ENCODE data around the gene PPP1R16B.

The PPP1R16B gene

DNA sequence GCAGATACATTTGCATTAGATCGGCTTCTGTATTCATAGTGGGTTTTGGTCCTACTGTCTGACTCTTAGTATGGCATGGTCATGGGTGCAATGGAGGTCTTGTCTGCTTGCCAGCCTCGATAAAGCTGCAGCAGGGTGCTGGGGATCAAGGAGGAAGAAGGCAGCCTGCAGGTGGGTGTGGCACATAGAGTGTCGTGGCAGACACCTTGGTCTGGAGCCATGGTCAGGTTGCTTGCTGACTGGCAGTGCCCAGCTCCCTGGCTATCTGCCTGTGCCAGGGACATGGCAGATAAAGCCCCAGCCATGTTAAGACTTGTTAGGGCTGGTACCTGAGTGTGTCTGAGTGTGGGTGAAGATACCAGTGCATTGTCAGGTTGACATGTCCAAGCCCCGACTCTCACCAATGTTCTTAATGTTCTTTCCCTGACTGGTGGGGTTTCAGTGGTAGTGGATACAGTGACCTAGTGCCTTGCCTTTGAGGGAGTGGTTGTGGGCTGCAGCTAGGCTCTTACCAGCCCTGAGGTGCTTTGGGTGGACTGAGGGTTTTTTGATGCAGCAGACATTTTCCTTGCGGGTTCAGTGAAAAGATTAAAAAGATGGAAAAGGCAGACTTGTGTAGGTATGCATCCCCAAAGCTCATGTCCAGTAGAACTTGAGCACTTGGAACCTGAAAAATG lies 122.5 kb downstream of the PPP1R16B start:
- no peak for DNase-seq (ENCODE audit: extremely low read depth in 1 of 2, low read depth in 1 of 2)

DNA sequence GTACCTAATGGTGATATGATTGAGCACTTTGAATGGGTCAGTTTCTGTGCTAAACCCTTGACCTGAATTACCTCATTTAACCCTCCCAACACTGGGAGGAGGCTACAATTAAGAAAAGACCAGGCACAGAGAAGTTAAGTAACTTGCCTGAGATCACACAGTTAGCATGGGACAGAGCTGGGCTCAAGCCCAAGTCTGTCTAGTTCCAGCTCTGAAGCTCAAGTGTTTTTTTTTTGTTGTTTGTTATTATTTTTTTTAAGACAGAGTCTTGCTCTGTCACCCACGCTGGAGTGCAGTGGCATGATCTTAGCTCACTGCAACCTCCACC lies 124.7 kb downstream of the PPP1R16B start:
- DNase-seq (ENCODE audit: extremely low read depth in 1 of 2, low read depth in 1 of 2), result no peak

DNA sequence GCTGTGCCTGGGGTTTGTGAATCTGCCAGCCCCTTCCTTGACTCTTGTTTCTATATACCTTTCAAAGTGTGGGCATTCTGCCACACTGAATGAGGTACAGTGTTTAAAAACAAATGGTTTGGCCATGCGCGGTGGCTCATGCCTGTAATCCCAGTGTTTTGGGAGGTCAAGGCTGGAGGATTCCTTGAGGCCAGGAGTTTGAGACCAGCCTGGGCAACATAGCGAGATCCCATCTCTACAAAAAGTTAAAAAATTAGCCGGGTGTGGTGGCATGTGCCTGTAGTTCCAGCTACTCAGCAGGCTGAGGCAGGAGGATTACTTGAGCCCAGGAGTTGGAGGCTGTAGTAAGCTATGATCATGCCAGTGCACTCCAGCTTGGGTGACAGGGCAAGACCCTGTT lies 126.5 kb downstream of the PPP1R16B start:
- DNase-seq (ENCODE audit: extremely low read depth in 1 of 2, low read depth in 1 of 2), result no peak

DNA sequence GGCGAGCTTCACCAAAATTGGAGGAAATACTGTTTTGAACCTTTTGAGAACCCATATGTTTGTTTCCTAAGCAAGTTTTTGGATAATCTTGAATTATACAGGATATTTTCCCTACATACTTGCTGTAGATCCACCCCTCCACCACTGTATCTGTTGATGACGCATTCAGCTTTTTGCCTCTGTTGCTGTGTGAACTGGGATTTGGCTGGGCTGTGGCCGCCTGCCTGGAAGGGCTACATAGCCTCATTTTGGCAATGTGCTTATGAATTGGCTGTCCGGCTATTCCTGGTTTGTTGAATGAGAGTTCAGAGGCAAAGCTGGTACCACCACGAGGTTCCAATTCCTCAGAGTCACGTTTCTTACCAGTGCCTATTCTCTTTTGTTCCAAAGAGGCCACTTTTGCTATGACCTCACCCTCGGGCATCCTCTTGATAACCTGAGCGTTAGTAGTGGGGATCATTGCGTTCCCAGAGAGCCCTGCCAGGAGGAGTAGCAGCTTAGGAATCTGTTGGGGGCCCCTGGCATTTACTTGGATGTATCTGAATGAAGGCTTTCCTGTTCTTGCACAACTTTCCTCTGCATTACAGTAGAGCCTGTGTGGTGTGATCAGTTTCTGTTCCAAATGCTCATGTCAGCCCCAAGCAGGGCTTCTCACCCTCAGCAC lies 127.1 kb downstream of the PPP1R16B start:
- DNase-seq (ENCODE audit: extremely low read depth in 1 of 2, low read depth in 1 of 2), result no peak

DNA sequence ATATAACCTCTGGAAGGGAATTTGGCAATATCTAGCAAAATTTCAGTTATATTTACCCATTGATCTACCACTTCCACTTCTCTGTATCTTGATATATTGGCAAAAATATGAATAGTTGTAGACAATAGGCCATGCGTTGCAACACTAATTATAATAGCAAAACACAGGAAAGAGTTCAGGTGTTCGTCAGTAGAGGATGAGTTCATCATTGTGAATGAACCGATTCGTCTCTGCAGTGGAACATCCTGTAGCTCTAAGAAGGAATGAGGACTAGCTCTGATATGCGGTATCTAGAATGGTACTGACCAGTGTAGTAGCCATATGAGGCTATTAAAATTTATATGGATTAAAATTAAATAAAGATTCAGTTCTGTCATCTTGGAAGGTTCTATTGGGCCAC lies 129.0 kb downstream of the PPP1R16B start:
- no peak for DNase-seq (ENCODE audit: extremely low read depth in 1 of 2, low read depth in 1 of 2)

DNA sequence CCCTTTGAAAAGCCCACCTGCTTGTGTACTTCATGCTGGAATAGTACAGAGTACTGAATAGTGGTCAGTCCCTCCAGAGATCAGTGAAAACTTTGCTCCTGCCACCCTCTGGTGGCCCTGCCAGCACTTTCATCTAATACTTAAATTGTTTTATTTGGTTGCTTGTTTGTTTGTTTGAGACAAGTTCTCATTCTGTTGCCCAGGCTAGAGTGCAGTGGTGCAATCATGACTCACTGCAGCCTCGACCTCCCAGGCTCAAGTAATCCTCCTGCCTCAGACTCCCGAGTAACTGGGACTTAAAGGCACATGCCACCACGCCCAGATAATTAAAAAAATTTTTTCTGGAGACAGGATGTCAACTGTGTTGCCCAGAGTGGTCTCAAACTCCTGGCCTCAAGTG lies 129.8 kb downstream of the PPP1R16B start:
- no peak for DNase-seq (ENCODE audit: extremely low read depth in 1 of 2, low read depth in 1 of 2)

DNA sequence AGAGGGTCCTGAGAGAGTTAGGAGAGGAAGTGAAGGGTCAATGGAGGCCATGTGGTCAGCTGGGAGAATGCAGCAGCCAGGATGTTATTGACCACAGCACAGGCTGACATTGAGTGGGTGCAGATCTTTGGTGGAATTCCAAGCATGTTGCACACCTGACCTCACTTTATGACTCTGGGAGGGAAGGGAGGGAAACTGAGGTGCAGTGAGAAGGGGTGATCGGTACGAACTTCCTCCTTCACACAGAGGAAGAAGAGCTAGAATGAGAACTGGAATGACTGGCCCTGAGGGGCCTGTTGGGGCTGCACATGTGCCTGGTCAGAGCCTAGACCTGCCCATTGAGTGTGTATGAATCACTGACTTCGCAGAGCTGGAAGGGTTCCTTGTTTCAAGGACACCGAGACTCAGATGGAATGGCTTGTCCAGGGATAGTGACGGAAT lies 130.5 kb downstream of the PPP1R16B start:
- no peak for DNase-seq (ENCODE audit: extremely low read depth in 1 of 2, low read depth in 1 of 2)

DNA sequence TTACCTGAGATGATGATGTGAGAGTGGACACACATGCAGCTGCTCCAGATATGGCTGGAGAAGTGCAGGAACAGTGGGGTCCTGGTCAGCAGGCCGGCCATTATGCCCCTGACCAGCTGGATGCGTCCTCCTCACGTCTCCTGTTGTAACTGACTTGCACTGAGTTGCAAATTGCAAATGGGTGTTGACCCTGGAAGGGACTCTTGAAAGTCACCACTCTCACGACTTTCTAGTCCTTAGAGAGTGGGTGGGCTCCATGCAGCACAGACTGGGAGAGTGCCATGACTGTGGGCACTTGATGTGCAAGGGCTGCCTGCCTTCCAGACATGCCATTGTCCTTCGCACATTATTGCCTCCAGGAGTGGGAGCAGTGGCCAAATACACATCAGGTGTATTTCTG lies 131.5 kb downstream of the PPP1R16B start:
- no peak for DNase-seq (ENCODE audit: extremely low read depth in 1 of 2, low read depth in 1 of 2)

DNA sequence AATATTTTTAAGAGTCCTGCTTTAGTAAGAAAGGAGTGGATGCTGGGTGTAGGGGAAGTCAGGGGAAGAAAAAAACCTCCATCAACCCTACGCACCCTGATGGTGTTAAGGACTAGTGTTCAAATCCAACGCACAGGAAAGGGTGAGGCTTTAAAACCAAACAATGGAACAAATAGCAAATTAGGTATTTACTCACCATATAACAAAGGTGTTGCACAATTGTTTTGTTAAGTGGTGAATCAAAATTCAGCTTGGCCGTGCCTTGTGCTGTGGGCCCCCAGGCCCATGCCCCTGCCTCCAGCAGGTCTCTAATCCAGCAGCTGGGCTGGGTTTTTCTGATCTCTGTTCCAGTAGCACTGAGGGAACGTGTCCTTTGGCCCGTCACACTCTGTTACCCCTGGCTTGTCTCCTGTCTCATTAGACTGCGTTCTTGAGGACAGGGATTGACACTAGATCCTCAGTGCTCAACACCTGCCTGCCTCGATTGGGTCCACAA lies 132.5 kb downstream of the PPP1R16B start:
- no peak for DNase-seq (ENCODE audit: extremely low read depth in 1 of 2, low read depth in 1 of 2)

DNA sequence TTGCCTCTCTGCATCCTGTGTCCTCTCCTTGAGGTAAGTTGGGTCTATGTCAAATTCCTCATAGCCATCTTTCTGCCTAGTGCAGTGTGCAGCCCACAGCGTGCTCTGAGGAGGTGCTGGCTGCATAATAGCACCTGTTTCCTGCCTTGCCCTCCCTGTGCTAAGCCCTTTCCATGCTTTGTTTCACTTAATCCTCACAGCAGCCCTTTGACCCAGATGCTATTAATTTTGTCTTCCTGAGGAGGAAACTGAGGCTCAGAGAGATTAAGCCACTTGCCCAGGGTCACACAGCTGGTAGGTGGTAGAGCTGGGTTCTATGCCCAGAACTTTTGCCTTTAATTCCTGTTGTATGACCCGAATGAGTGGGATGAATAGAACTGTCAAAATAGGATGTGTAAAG lies 134.2 kb downstream of the PPP1R16B start:
- no peak for DNase-seq (ENCODE audit: extremely low read depth in 1 of 2, low read depth in 1 of 2)

DNA sequence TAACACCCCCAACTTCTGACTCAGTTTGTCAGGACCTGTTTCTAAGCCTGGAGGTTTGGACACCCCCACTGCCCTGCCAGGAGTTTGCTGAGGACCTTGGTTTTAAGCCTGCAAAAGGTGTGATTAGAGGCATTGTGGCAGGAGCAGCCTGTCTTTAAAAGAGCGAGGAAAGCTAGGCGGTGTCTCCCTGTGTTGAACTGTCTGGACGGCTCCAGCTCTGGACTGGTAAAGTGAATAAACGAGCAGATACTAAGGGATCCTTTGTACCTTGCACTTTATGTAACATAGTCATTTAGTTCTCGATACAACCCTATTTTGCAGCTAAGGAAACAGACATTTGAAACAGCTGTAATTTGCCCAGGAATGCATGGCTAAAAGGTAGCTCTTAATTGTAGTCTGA lies 135.1 kb downstream of the PPP1R16B start:
- DNase-seq (ENCODE audit: extremely low read depth in 1 of 2, low read depth in 1 of 2), result no peak

DNA sequence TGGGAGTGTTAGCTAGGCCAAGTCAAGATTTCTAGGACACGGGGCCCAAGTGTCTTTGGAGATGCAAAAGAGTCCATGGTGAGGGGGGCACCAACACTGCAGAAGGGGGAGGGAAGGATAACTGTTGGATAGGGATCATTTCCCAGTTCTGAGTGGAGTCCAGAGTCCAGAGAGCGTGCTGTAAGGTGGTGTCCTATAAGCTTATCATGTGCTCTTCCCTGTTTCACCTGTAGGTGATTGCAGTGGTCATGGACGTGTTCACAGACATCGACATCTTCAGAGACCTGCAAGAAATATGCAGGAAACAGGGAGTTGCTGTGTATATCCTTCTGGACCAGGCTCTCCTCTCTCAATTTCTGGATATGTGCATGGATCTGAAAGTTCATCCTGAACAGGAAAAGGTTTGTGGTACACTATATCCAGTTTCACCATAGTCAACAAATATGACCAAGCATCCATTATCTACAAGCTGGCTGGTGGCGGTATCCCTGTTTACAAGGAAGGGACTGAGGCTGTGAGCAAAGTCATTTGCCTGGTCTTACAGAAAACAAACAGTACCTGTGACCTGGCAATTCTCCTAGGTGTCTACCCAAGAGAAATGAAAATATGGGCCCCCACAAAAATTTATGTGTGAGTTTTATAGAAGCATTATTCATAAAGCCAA lies 136.4 kb downstream of the PPP1R16B start:
- DNase-seq (ENCODE audit: extremely low read depth in 1 of 2, low read depth in 1 of 2), result no peak

DNA sequence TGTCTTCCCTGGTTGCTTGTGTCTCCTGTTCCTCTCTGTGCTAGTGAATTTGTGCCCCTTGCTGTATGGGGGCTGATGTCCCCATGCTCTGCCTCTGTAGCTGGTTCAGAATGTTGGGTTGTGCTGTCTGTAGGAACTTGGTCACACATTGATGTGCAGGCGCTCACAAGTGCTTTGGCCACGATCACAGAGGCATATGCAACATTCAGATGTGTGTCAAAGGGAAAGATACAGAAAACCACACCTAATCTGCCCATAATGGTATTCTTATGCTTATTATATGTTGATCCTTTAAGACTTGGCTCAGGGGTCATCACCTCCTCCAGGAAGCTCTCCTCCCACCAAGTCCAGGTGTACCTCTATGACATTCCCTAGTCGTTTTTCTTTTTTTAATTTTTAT lies 139.5 kb downstream of the PPP1R16B start:
- no peak for DNase-seq (ENCODE audit: extremely low read depth in 1 of 2, low read depth in 1 of 2)

DNA sequence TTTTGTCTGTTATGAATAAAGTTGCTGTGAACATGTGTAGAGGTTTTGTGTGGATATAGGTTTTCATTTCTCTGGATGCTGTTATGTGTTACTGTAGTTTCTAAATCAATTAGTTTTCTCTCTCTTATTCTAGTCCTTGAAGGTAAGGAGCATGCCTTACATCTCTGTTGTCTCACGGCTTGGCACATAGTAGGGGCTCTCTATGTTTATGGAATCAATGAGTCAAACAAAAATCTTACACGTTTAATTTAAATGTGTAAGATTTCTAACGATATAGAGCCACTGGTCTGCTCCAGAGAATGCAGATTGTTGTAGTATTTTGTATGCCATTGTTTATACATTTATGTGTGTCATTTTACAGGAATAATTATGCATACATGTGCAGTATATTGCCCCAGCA lies 141.3 kb downstream of the PPP1R16B start:
- no peak for DNase-seq (ENCODE audit: extremely low read depth in 1 of 2, low read depth in 1 of 2)

DNA sequence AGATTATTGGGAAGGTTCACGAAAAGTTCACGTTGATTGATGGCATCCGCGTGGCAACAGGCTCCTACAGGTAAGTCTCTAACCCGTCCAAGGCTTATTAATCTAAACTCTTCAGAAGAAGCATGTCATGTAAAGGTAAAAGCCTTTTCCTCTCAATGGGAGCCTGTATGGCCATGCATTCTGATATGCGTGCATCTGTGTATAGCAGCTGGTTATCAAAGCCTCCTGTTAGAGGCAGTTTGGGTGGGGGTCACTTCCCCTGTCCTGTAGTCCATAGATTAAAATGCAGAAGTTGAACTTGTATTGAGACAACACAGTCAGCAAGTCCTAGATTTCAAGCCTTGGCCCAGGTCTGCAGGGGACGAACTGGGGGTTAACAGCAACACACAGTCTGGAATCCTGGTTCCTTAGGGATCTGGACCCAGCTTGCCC lies 142.4 kb downstream of the PPP1R16B start:
- no peak for DNase-seq (ENCODE audit: extremely low read depth in 1 of 2, low read depth in 1 of 2)

DNA sequence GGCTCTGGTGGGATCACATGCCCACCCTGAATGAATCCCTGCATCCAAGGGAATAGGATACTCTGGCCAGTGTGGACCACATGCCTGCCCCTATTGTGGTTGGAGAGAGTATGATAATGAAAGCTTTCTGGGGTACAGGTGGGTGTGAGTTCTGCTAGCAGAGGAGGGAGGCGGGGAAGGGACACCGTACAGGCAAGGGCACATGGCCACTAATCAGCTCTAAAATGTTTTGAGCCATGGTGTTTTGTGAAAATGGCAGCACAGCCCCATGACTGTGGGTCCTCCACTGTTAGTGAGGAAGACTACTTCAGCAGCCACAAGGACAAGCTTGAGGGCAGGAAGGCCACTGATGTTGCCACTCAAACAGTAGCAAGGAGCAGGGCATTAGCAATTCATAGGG lies 144.8 kb downstream of the PPP1R16B start:
- no peak for DNase-seq (ENCODE audit: extremely low read depth in 1 of 2, low read depth in 1 of 2)

DNA sequence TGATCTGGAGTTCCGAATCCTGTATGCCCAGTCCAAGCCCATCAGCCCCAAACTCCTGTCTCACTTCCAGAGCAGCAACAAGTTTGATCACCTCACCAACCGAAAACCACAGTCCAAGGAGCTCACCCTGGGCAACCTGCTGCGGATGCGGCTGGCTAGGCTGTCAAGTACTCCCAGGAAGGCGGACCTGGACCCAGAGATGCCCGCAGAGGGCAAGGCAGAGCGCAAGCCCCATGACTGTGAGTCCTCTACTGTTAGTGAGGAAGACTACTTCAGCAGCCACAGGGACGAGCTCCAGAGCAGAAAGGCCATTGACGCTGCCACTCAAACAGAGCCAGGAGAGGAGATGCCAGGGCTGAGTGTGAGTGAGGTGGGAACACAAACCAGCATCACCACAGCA lies 146.1 kb downstream of the PPP1R16B start:
- DNase-seq (ENCODE audit: extremely low read depth in 1 of 2, low read depth in 1 of 2), result no peak

DNA sequence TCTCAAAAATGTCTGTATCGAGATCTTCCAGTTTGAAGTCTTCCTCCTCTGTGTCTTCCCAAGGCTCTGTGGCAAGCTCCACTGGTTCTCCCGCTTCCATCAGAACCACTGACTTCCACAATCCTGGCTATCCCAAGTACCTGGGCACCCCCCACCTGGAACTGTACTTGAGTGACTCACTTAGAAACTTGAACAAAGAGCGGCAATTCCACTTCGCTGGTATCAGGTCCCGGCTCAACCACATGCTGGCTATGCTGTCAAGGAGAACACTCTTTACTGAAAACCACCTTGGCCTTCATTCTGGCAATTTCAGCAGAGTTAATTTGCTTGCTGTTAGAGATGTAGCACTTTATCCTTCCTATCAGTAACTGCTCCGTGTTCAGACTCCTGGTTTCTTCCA lies 146.7 kb downstream of the PPP1R16B start:
- no peak for DNase-seq (ENCODE audit: extremely low read depth in 1 of 2, low read depth in 1 of 2)

DNA sequence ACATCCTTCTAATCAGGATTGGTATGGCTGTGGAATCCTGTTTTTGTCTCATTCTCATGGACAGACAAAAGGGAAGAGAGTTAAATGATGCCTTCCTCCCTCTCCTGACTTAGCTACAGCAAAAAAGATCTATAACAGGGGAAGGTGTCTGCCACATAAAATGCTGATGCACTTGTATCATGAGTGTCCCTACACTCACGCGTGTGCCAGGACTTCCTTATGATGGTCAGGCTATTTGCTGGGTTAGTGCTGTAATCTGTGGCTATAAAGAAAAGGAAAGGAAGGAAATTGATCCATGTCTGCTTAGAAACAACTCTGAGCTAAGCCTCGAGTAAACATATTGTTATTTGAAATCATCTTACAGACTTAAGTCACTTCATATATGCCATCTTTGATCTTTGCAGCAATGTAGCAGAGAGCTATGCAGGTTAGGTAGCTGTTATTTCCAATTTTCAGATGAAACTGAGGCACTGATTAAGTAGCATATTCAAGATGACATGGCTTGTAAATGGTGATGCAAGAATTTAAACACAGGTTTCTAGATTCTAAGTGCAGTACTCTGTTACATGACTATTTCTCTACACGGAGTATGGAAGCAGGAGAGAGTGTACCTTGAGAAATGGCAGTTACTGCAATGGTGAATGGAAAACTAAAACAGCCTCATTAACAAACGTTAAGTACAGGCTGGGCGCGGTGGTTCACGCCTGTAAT lies 148.3 kb downstream of the PPP1R16B start:
- no peak for DNase-seq (ENCODE audit: extremely low read depth in 1 of 2, low read depth in 1 of 2)

DNA sequence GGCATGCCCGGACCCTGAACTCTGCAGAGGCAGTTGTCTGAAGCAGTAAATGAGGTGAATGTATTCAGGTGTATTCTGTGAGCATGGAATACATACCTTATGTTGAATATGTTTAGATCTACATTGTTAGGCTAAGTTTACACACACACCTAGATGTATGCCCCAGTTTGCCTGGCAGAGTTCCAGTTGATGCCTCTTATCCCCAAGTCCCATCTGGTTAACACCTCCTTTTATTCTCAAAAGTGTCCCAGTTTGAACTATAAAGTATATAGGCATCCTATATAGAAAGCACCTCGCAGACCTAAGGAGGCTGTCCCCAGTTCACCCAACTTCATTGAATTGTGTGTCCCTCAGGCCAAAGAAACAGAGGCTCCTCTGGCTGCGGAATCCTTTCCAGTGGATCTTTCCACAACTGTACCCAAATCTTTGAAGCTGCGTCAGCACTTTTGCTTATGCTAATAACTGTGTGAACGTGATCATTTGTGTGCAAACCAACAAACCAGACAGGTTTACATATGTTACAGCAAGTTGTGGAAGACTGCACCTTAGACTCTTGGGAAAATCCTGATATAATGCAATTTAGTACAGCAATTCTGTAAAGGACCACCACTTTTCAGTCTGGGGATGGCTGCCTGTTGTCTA lies 151.9 kb downstream of the PPP1R16B start:
- no peak for DNase-seq (ENCODE audit: extremely low read depth in 1 of 2, low read depth in 1 of 2)

DNA sequence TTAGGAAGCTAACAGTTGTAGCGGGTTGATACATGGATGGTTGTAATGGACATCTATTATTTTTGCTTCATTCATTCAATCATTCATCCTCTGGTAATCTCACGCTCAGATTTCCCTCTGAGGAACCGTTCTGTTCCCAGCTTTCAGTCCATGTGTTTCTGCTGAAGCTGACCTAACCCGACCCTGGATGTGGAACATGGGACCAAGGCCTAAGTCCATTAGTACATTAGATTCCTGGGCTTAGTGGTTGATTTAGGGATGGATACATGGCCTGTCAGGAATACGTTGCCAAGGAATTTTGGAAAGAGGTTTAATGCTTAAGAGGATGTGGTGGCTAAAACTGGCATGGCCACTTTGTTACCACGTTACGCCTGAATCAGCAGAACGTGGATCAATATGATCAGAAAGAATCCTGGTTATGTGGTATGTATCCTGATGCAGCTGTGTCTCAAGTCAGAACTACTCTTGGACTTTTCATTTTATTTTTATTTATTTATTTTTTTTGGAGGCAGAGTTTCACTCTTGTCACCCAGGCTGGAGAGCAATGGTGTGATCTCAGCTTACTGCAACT lies 152.5 kb downstream of the PPP1R16B start:
- no peak for DNase-seq (ENCODE audit: extremely low read depth in 1 of 2, low read depth in 1 of 2)

Data from stimulated activated CD8-positive, alpha-beta memory T cell treated with anti-CD3 and anti-CD28 coated beads, Interleukin-7, amount 100 ng/mL, for 48 hours (primary cell).